H9 (cell line): ENCODE measurements around the gene TMEM17. TPM values are rescaled to one million over a fixed set of nuclear protein-coding genes. Genes with fewer than 3 reads are reported as not detected.

Experiments
- DNase-seq: peaks from one replicate; pipeline ENCODE4 v3.0.0-alpha.2; 2017
- H2AFZ ChIP-seq: one replicate; pipeline ENCODE4 v1.6.1; 2013; ENCODE audit warnings: mild to moderate bottlenecking, low read length, control low read depth, moderate library complexity
- H2AK5ac ChIP-seq: 2 replicates; pipeline ENCODE4 v1.6.1; 2013; ENCODE audit warnings: low read length, control low read depth, mixed read lengths; ENCODE audit not compliant: insufficient read length
- H2BK120ac ChIP-seq: one replicate; pipeline ENCODE4 v1.6.1; 2013; ENCODE audit warnings: low read depth, mild to moderate bottlenecking, low read length, control low read depth, inconsistent platforms; ENCODE audit not compliant: poor library complexity, severe bottlenecking
- H2BK12ac ChIP-seq: 2 replicates; pipeline ENCODE4 v1.6.1; 2013; ENCODE audit warnings: low read length, control low read depth, mixed read lengths, low read depth; ENCODE audit not compliant: insufficient read length
- H2BK15ac ChIP-seq: 2 replicates; pipeline ENCODE4 v1.6.1; 2013; ENCODE audit warnings: low read depth, low read length, control low read depth
- H2BK20ac ChIP-seq: one replicate; pipeline ENCODE4 v1.6.1; 2013; ENCODE audit warnings: low read depth, mild to moderate bottlenecking, low read length, control low read depth, inconsistent platforms; ENCODE audit not compliant: poor library complexity, severe bottlenecking
- H2BK5ac ChIP-seq: 2 replicates; pipeline ENCODE4 v1.6.1; 2013; ENCODE audit warnings: low read length, control low read depth, mixed read lengths; ENCODE audit not compliant: insufficient read length
- H3K14ac ChIP-seq: 2 replicates; pipeline ENCODE4 v1.6.1; 2013; ENCODE audit warnings: low read length, control low read depth; ENCODE audit not compliant: insufficient read depth
- H3K18ac ChIP-seq: 2 replicates; pipeline ENCODE4 v1.6.1; 2013; ENCODE audit warnings: low read depth, mild to moderate bottlenecking, mixed read lengths, low read length, control low read depth; ENCODE audit not compliant: insufficient read length
- H3K23ac ChIP-seq: 2 replicates; pipeline ENCODE4 v1.6.1; 2013; ENCODE audit warnings: low read length, control low read depth, mixed read lengths, low read depth; ENCODE audit not compliant: insufficient read length
- H3K23me2 ChIP-seq: 2 replicates; pipeline ENCODE4 v1.6.1; 2013; ENCODE audit warnings: low read depth, mild to moderate bottlenecking, mixed read lengths, low read length, control low read depth; ENCODE audit not compliant: insufficient read length, poor library complexity, severe bottlenecking
- H3K27ac ChIP-seq: 2 replicates; pipeline ENCODE4 v1.5.1; 2013; ENCODE audit warnings: low read length, control low read depth, mixed read lengths, low read depth; ENCODE audit not compliant: insufficient read length
- H3K27me3 ChIP-seq: 2 replicates; pipeline ENCODE4 v1.6.1; 2013; ENCODE audit warnings: low read length, control low read depth, inconsistent platforms; ENCODE audit not compliant: insufficient read depth
- H3K4ac ChIP-seq: 2 replicates; pipeline ENCODE4 v1.6.1; 2013; ENCODE audit warnings: low read depth, mild to moderate bottlenecking, control low read depth, inconsistent platforms, low read length, moderate library complexity
- H3K4me1 ChIP-seq: 2 replicates; pipeline ENCODE4 v1.6.1; 2013; ENCODE audit warnings: low read length, control low read depth, inconsistent platforms; ENCODE audit not compliant: insufficient read depth
- H3K4me2 ChIP-seq: 2 replicates; pipeline ENCODE4 v1.6.1; 2013; ENCODE audit warnings: low read length, control low read depth, mixed read lengths; ENCODE audit not compliant: insufficient read length, insufficient read depth
- H3K56ac ChIP-seq: 2 replicates; pipeline ENCODE4 v1.6.1; 2013; ENCODE audit warnings: low read depth, mild to moderate bottlenecking, mixed read lengths, low read length, control low read depth; ENCODE audit not compliant: insufficient read length
- H3K79me1 ChIP-seq: 2 replicates; pipeline ENCODE4 v1.6.1; 2013; ENCODE audit warnings: low read depth, mild to moderate bottlenecking, moderate library complexity, low read length, control low read depth, inconsistent platforms; ENCODE audit not compliant: insufficient read depth, poor library complexity, severe bottlenecking
- H3K79me2 ChIP-seq: 2 replicates; pipeline ENCODE4 v1.6.1; 2013; ENCODE audit warnings: low read length, control low read depth, inconsistent platforms; ENCODE audit not compliant: insufficient read depth
- H3K9ac ChIP-seq: 2 replicates; pipeline ENCODE4 v1.6.1; 2013; ENCODE audit warnings: low read length, control low read depth, mixed read lengths; ENCODE audit not compliant: insufficient read length; ENCODE audit errors: extremely low read depth
- H3K9me3 ChIP-seq: one replicate; pipeline ENCODE4 v1.6.1; 2013; ENCODE audit warnings: low read depth, low read length, inconsistent platforms; ENCODE audit not compliant: control insufficient read depth
- H3T11ph ChIP-seq: one replicate; pipeline ENCODE4 v1.6.1; 2013; ENCODE audit warnings: mild to moderate bottlenecking, low read length, control low read depth, inconsistent platforms
- H4K20me1 ChIP-seq: one replicate; pipeline ENCODE4 v1.6.1; 2013; ENCODE audit not compliant: control insufficient read depth, insufficient read length, insufficient read depth
- H4K5ac ChIP-seq: 2 replicates; pipeline ENCODE4 v1.6.1; 2013; ENCODE audit warnings: low read depth, mild to moderate bottlenecking, mixed read lengths, low read length, control low read depth; ENCODE audit not compliant: insufficient read length
- H4K8ac ChIP-seq: replicated peaks from 2 replicates; pipeline ENCODE4 v1.6.1; 2013; ENCODE audit warnings: low read length, control low read depth, mixed read lengths, low read depth; ENCODE audit not compliant: insufficient read length
- H4K91ac ChIP-seq: 2 replicates; pipeline ENCODE4 v1.6.1; 2013; ENCODE audit warnings: low read depth, mild to moderate bottlenecking, moderate library complexity, mixed read lengths, low read length, control low read depth; ENCODE audit not compliant: insufficient read length
- H3K27ac Mint-ChIP-seq, 3 experiments: 2 replicates in 2 of 3; 3 replicates in 1 of 3; pipeline ENCODE4 v1.8.0; 2020 to 2021; ENCODE audit warnings: mixed read lengths in 3 of 3, mild to moderate bottlenecking in 1 of 3, moderate library complexity in 1 of 3
- H3K27me3 Mint-ChIP-seq: 2 replicates; pipeline ENCODE4 v1.8.0; 2021; ENCODE audit warnings: low read depth, mild to moderate bottlenecking, moderate library complexity, mixed read lengths
- H3K36me3 Mint-ChIP-seq, 3 experiments: 2 replicates in 2 of 3; 3 replicates in 1 of 3; pipeline ENCODE4 v1.8.0; 2020 to 2021; ENCODE audit warnings: low read depth in 3 of 3, mixed read lengths in 3 of 3; ENCODE audit not compliant: insufficient read depth in 1 of 3
- H3K4me1 Mint-ChIP-seq, 2 experiments: 2 replicates each; pipeline ENCODE4 v1.8.0; 2020; ENCODE audit warnings: mixed read lengths in 2 of 2
- H3K4me3 Mint-ChIP-seq, 2 experiments: 2 replicates in 1 of 2; 3 replicates in 1 of 2; pipeline ENCODE4 v1.8.0; 2020 to 2021; ENCODE audit warnings: mild to moderate bottlenecking in 2 of 2, mixed read lengths in 2 of 2, moderate library complexity in 1 of 2
- H3K9me3 Mint-ChIP-seq, 2 experiments: 2 replicates in 1 of 2; 3 replicates in 1 of 2; pipeline ENCODE4 v1.8.0; 2020; ENCODE audit warnings: mild to moderate bottlenecking in 2 of 2, mixed read lengths in 2 of 2, moderate library complexity in 1 of 2
- WGBS: extraction: QIAGEN DNeasy Blood & Tissue Kit; methylation state at CpG from one replicate; pipeline ENCODE4 v1.1.7; 2013; ENCODE audit warnings: missing lambda C conversion rate, low lambda C conversion rate, mixed read lengths; ENCODE audit not compliant: insufficient read length; ENCODE audit errors: extremely low coverage; 5-methylcytosine and 5-hydroxymethylcytosine counted together
- total RNA-seq: library from RNA; stranded (reverse); gene quantifications from 2 replicates; pipeline ENCODE4 v1.2.1, GENCODE V29; 2021
- TF ChIP-seq, protein P1 (sequence below): fragments of 200-600 bp; sonication (generic); conservative IDR thresholded peaks from 3 replicates; pipeline ENCODE4 v1.8.0; 2021; ENCODE audit warnings: antibody characterized with exemption, mild to moderate bottlenecking

The TMEM17 gene
- total RNA-seq, 1 experiment from 2014 or later: 1.3 TPM

DNA sequence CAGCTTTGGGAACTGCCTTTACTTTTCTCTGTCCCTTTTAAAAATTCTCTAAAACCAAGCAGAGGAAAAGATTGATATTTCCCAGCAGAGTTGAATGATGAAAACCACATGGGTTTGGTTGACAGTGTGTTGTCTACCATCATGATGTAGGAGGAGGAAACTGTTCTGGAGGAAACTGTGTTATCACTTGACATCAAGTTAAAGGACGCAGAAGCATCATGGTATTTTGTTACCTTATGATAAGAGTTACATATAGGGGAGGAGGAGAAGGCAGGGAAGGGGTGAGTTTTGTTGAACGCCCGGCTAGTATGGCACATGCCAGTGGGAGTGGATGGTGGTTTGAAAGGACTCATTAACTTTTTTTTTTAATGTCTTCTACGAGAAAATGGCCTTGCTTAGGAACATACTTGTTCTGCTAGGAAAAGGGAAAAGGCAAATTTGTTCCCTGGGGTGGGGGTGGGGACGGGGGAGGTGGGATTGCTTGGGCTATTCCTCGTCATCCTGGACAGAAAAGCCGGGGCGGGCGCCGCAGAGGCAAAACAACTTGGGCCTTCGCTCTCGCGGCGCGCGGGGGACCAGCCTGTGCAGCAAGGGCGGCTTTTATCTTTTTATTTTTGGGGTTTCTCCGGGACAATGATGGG lies 766 bp downstream of the TMEM17 start:
- no peaks in the 10 kb centered on the region; a peak in 1 of 5 replicates for H3K9me3 Mint-ChIP-seq
- H3K27me3 Mint-ChIP-seq: no peaks in the 10 kb centered on the region
- DNase-seq: no peak
- Histone ChIP-seq H2AK5ac (no peak overlapping the region), H3K23me2 (no peaks in the 10 kb centered on the region), H3K18ac (peak overlapping the region; percentile 85), H3K4me1 (0 out of 2 replicates have a peak, but pooled peaks cover 2% of the 10 kb centered on the region), H2BK5ac (no peak overlapping the region), H2BK15ac (no peak overlapping the region), H3K9me3 (no peaks in the 10 kb centered on the region), H3T11ph (no peak overlapping the region), H3K23ac (no peak overlapping the region), H3K4ac (no peak overlapping the region), H4K91ac (no peak overlapping the region), H2BK12ac (no peak overlapping the region), H3K14ac (peak overlapping the region; percentile 86; the same call in 1 of the 2 replicates), H3K27me3 (no peaks in the 10 kb centered on the region), H2AFZ (no peak overlapping the region), H3K4me2 (peak overlapping the region; percentile 82), H3K27ac (no peak overlapping the region), H3K79me2 (no peaks in the 10 kb centered on the region), H2BK20ac (no peak overlapping the region), H3K56ac (no peak overlapping the region), H2BK120ac (no peak overlapping the region), H4K5ac (no peak overlapping the region), H3K9ac (peak overlapping the region; percentile 59), H4K20me1 (no peaks in the 10 kb centered on the region), H4K8ac (no peak overlapping the region), H3K79me1 (no peaks in the 10 kb centered on the region)
- peak overlapping the region; percentile 75 to 83 for H3K4me3 Mint-ChIP-seq
- H3K36me3 Mint-ChIP-seq: peaks cover 0 to 3% (median 0%) of the 10 kb centered on the region in 3 experiments; a peak in 1 of 7 replicates
- WGBS: no CpG with 5 or more reads among the region's 18 CpGs
- H3K27ac Mint-ChIP-seq: peak overlapping the region in 2 of 3 experiments; percentile 88 to 95; a peak in 5 of 7 replicates
- TF ChIP-seq, protein P1, sequence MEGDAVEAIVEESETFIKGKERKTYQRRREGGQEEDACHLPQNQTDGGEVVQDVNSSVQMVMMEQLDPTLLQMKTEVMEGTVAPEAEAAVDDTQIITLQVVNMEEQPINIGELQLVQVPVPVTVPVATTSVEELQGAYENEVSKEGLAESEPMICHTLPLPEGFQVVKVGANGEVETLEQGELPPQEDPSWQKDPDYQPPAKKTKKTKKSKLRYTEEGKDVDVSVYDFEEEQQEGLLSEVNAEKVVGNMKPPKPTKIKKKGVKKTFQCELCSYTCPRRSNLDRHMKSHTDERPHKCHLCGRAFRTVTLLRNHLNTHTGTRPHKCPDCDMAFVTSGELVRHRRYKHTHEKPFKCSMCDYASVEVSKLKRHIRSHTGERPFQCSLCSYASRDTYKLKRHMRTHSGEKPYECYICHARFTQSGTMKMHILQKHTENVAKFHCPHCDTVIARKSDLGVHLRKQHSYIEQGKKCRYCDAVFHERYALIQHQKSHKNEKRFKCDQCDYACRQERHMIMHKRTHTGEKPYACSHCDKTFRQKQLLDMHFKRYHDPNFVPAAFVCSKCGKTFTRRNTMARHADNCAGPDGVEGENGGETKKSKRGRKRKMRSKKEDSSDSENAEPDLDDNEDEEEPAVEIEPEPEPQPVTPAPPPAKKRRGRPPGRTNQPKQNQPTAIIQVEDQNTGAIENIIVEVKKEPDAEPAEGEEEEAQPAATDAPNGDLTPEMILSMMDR: no peak
- peaks cover 9 to 14% of the 10 kb centered on the region in 2 experiments for H3K4me1 Mint-ChIP-seq
